Measurements from ENCODE around the gene VANGL2.

Gene VANGL2

GRCh38 chr1:160455153-160455517, 54.8 kb downstream of the VANGL2 start:
- no peaks in the 10 kb centered on the region for H3K36me3 ChIP-seq
- H3K9me3 ChIP-seq, result no peaks in the 10 kb centered on the region
- no peak overlapping the region for H3K4me3 ChIP-seq (ENCODE audit: low read depth in 1 of 2, low read length in 1 of 2)
- TF ChIP-seq CTCF (IDR thresholded peaks at IDR 0.05), result no peak
- no peaks in the 10 kb centered on the region for H3K27me3 ChIP-seq
- no peak overlapping the region for H3K27ac ChIP-seq
- H3K4me1 ChIP-seq (ENCODE audit: control insufficient read depth in 1 of 2, insufficient read depth in 1 of 2, low read depth in 1 of 2, low read length in 1 of 2), result no peaks in the 10 kb centered on the region

GRCh38 chr1:160459056-160459455, 58.7 kb downstream of the VANGL2 start:
- no peak for TF ChIP-seq CTCF (IDR thresholded peaks at IDR 0.05)
- Histone ChIP-seq H3K4me1 (ENCODE audit: control insufficient read depth in 1 of 2, insufficient read depth in 1 of 2, low read depth in 1 of 2, low read length in 1 of 2) (no peaks in the 10 kb centered on the region), H3K27me3 (no peaks in the 10 kb centered on the region), H3K27ac (no peak overlapping the region), H3K9me3 (no peaks in the 10 kb centered on the region), H3K36me3 (no peaks in the 10 kb centered on the region), H3K4me3 (ENCODE audit: low read depth in 1 of 2, low read length in 1 of 2) (no peak overlapping the region)

- Histone ChIP-seq H3K36me3 (no peaks in the 10 kb centered on the region), H3K27me3 (no peaks in the 10 kb centered on the region), H3K27ac (no peak overlapping the region), H3K9me3 (no peaks in the 10 kb centered on the region), H3K4me1 (ENCODE audit: control insufficient read depth in 1 of 2, insufficient read depth in 1 of 2, low read depth in 1 of 2, low read length in 1 of 2) (no peaks in the 10 kb centered on the region), H3K4me3 (ENCODE audit: low read depth in 1 of 2, low read length in 1 of 2) (no peak overlapping the region)
- TF ChIP-seq CTCF (IDR thresholded peaks at IDR 0.05), result no peak
Measured at GRCh38 chr1:160459687-160460086, 59.3 kb downstream of the VANGL2 start.

DNA sequence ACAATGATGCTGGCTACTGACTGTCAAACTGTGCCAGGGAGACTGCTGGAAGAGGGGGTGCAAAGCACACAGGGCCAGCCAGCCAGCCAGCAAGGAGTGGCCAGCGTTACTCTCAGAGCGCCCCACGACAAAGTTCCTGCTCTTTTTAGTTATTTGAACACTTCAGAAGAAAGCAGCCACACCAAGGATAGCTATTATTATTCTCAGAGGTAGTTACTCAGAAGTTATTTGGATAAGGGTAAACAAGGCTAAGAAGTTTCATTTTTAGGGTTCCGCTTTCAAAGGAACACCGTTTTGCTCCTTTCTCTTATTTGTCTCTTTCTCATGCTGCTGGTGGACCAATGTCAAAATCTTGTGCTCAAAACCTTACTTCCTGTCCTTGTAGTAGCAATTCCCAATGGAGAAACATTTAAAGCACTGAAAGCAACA, 59.9 kb downstream of the VANGL2 start:
- H3K4me3 ChIP-seq (ENCODE audit: low read depth in 1 of 2, low read length in 1 of 2), result no peak overlapping the region
- no peak overlapping the region for H3K27ac ChIP-seq
- no peaks in the 10 kb centered on the region for H3K36me3 ChIP-seq
- H3K9me3 ChIP-seq, result no peaks in the 10 kb centered on the region
- H3K4me1 ChIP-seq (ENCODE audit: control insufficient read depth in 1 of 2, insufficient read depth in 1 of 2, low read depth in 1 of 2, low read length in 1 of 2), result no peaks in the 10 kb centered on the region
- no peaks in the 10 kb centered on the region for H3K27me3 ChIP-seq
- TF ChIP-seq CTCF (IDR thresholded peaks at IDR 0.05), result no peak

DNA sequence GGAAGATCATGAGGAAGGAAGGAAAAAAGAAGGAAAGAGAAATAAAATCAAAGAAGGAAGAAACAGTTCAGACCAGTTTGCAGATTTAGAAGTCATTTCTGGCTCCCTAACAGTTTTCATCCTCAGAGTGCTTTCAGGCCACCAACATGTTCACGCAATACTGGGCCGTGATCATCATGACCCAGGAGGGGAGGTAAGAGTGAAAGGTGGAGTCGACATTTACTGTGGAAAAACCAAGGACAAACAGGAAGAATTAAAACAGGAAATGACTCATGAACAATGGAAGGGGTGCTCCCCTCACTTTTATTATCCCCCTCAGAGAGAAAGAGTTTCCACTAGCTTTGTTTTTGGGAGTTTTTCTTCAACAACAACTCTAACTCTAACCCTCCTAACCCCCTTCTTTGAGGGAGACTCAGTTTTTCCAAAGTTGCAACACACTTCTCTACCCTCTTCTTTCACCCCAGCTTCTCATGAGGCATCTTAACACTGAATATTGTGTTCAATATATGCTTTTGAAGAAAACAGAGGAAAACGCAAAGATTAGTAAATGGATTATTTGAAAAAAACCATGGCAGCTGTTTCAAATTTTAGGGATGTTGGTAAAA, 60.4 kb downstream of the VANGL2 start:
- H3K27me3 ChIP-seq, result no peaks in the 10 kb centered on the region
- no peak for TF ChIP-seq CTCF (IDR thresholded peaks at IDR 0.05)
- H3K4me3 ChIP-seq (ENCODE audit: low read depth in 1 of 2, low read length in 1 of 2), result no peak overlapping the region
- no peaks in the 10 kb centered on the region for H3K4me1 ChIP-seq (ENCODE audit: control insufficient read depth in 1 of 2, insufficient read depth in 1 of 2, low read depth in 1 of 2, low read length in 1 of 2)
- no peaks in the 10 kb centered on the region for H3K9me3 ChIP-seq
- no peak overlapping the region for H3K27ac ChIP-seq
- H3K36me3 ChIP-seq, result no peaks in the 10 kb centered on the region

DNA sequence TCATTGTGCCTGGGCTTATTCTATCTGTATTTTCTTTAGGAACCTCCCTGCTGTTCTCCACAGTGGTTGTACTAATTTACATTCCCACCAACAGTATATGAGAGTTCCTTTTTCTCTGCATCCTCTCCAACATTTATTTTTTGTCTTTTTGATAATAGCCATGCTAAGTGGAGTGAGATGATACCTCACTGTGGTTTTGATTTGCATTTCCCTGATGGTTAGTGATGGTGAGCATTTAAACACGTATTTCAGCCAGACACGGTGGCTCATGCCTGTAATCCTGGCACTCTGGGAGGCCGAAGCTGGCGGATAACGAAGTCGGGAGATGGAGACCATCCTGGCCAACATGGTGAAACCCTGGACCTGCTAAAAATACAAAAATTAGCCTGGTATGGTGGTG, 64.8 kb downstream of the VANGL2 start:
- TF ChIP-seq CTCF (IDR thresholded peaks at IDR 0.05), result no peak
- Histone ChIP-seq H3K9me3 (no peaks in the 10 kb centered on the region), H3K36me3 (no peaks in the 10 kb centered on the region), H3K4me3 (ENCODE audit: low read depth in 1 of 2, low read length in 1 of 2) (no peak overlapping the region), H3K27ac (no peak overlapping the region), H3K4me1 (ENCODE audit: control insufficient read depth in 1 of 2, insufficient read depth in 1 of 2, low read depth in 1 of 2, low read length in 1 of 2) (no peaks in the 10 kb centered on the region), H3K27me3 (no peaks in the 10 kb centered on the region)

Measured in neutrophil (primary cell).